BJ (cell line): ENCODE results near the gene KREMEN2. TPM values are rescaled to one million over a fixed set of nuclear protein-coding genes. Genes with fewer than 3 reads are reported as not detected.

Source experiments
- CTCF ChIA-PET: fragments of 350-600 bp; formaldehyde crosslinking; extraction: SDS; loops from one replicate; lab custom pipeline; 2021; ENCODE audit warnings: antibody characterized with exemption, inconsistent platforms; lab: Yijun Ruan, JAX
- POLR2A ChIA-PET: fragments of 300-600 bp; sonication (Branson Sonifier 250); formaldehyde crosslinking; extraction: SDS; loops from one replicate; lab custom pipeline; 2021; ENCODE audit warnings: antibody characterized with exemption; lab: Charles Lee
- DNase-seq: peaks from one replicate; pipeline ENCODE4 v3.0.0-alpha.2; 2011; ENCODE audit warnings: low read depth
- H3K27me3 ChIP-seq: 2 replicates; pipeline ENCODE4 v1.6.0; 2011; ENCODE audit warnings: low read length; ENCODE audit not compliant: control insufficient read depth, insufficient read depth
- H3K36me3 ChIP-seq: 2 replicates; pipeline ENCODE4 v1.5.1; 2011; ENCODE audit warnings: low read length; ENCODE audit not compliant: control insufficient read depth, insufficient read depth
- H3K4me3 ChIP-seq: 2 replicates; pipeline ENCODE4 v1.5.1; 2011; ENCODE audit warnings: low read depth, mild to moderate bottlenecking, control low read depth, low read length
- CTCF ChIP-seq: IDR thresholded peaks from 2 replicates; pipeline ENCODE4 v1.5.1; 2011; ENCODE audit warnings: low read depth, mild to moderate bottlenecking, control low read depth, inconsistent platforms, low read length, moderate library complexity; ENCODE audit not compliant: insufficient read depth
- polyA plus RNA-seq: library from polyadenylated mRNA; depleted of rRNA; stranded (reverse); fragments of >200 nt; gene quantifications from 2 replicates; pipeline ENCODE4 v1.2.3, GENCODE V29; 2011

KREMEN2 gene
- polyA plus RNA-seq, 1 experiment, result not detected

DNA sequence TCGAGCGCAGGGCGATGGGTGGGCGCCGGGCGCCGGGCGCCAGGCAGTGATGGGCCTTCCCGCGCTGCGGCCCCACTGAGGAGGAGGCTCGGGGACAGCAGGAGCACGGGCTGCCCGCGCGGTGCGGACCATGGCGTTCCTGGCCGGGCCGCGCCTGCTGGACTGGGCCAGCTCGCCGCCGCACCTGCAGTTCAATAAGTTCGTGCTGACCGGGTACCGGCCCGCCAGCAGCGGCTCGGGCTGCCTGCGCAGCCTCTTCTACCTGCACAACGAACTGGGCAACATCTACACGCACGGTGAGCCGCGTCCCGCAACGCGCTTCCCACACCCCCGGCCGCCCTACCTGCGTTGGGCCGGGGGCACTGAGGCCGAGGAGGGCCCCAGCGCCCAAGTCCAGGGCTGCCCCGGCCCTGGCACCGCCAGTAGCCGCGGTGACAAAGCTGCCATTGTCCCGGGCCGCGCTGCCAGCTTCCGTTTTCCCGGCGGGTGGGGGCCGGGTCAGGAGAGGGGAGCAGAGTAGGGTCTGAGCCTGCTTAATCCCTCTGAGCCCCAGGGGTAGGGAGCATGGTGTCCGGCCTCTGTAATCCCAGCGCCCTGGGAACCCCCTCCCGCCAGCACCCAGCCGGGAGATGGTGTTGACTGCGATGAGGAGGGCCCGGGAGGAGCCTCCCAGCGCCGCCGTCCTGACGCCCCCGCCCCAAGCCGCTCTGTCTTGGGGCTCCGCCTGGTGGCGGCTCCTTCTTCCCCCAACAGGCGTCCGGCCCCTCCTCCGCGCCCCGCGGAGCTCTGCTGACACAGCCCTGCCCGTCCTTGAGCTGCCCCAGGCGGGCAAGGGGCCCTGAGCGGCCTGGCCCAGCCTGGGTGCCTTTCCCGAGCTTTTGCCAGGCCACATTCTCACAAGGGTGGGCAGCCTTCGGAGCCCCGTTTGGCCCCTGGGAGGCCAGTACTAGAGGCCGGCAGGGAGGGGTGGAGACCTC, 5.8 kb downstream of the KREMEN2 start:
- no peaks in the 10 kb centered on the region; the same call in 1 of the 2 replicates for H3K36me3 ChIP-seq
- ChIA-PET POLR2A (no interaction called here), CTCF (interaction anchor here (0.6 to 1.6 kb wide), 6 partner anchors 9 to 121 kb away, joined by 3 to 6 read pairs (median 3); no protein-coding TSS in a partner anchor)
- TF ChIP-seq CTCF, result peak; percentile 66
- H3K27me3 ChIP-seq, result peaks cover 15% of the 10 kb centered on the region
- DNase-seq, result no peak
- H3K4me3 ChIP-seq, result peak overlapping the region; percentile 59

GRCh38 chr16:2970563-2970962, 6.5 kb downstream of the KREMEN2 start:
- no peak for TF ChIP-seq CTCF
- peaks cover 12% of the 10 kb centered on the region for H3K27me3 ChIP-seq
- no peak for DNase-seq
- H3K36me3 ChIP-seq, result no peaks in the 10 kb centered on the region; the same call in 1 of the 2 replicates
- ChIA-PET CTCF (interaction anchor here (0.6 to 1.6 kb wide), 4 partner anchors 9 to 121 kb away, joined by 3 to 6 read pairs (median 4); no protein-coding TSS in a partner anchor), POLR2A (no interaction called here)
- H3K4me3 ChIP-seq, result peak overlapping the region; percentile 59

DNA sequence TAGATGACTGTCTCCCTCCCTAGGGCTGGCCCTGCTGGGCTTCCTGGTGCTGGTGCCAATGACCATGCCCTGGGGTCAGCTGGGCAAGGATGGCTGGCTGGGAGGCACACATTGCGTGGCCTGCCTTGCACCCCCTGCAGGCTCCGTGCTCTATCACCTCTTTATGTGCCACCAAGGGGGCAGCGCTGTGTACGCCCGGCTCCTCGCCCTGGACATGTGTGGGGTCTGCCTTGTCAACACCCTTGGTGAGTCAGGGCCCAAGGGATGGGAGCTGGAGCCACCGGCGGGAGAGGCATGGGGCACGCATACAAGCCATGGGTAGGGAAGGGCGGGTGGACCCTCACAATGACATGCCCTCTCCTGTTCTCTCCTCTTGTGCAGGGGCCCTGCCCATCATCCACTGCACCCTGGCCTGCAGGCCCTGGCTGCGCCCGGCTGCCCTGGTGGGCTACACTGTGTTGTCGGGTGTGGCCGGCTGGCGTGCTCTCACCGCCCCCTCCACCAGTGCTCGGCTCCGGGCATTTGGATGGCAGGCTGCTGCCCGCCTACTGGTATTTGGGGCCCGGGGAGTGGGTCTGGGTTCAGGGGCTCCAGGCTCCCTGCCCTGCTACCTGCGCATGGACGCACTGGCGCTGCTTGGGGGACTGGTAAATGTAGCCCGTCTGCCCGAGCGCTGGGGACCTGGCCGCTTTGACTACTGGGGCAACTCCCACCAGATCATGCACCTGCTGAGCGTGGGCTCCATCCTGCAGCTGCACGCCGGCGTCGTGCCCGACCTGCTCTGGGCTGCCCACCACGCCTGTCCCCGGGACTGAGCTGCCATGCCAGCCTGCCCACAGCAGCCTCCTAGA, 7.3 kb downstream of the KREMEN2 start:
- no peak for DNase-seq
- Histone ChIP-seq H3K27me3 (peaks cover 5% of the 10 kb centered on the region; the same call in 1 of the 2 replicates), H3K36me3 (no peaks in the 10 kb centered on the region; the same call in 1 of the 2 replicates), H3K4me3 (no peak overlapping the region)
- no peak for TF ChIP-seq CTCF
- ChIA-PET CTCF (interaction anchor here (1.5 kb wide), 1 partner anchor 11 kb away, joined by 8 read pairs; no protein-coding TSS in a partner anchor), POLR2A (no interaction called here)

DNA sequence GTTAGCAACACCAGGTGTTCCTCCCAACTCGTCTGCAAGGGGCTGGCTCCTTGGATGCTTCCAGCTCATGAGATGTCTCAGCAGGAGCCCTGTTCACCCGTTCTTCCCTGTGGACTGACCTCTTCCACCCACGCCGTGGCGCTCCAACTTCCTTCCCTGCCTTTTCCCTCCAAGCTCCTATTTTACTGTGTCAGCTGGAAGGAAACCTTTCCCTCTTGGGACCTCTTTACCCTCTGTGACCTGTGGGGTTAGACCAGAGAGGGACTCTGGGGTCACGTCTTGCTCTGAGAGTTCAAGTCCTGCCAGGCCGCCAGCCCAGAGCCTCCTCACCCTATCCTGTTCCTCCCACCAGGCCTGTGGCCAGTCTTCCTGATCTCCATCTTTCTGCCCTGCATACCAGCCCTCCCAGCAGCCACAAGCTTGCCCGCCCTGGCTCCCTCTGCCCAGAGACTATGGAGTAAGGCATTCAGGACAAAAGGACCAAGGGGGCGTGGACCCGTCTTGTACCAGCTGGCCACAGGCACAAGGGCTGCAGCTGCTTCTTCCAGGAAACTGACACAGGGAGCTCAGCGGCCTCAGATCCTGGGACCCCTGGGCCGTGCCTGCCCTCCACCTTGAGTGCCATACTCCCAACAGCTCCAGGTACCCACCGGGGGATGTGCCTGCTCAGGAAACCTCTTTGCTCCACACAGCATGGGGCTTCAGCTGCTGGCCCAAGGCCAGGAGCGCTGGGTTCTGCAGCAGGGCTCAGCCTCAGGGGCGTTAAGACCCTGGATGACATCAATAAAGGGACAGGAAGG, 8.1 kb downstream of the KREMEN2 start:
- DNase-seq, result no peak
- H3K36me3 ChIP-seq, result no peaks in the 10 kb centered on the region; the same call in 1 of the 2 replicates
- ChIA-PET CTCF (interaction anchor here (1.0 to 1.5 kb wide), 2 partner anchors 8 to 10 kb away, joined by 3 to 8 read pairs; partner anchors contain the start of gene PKMYT1), POLR2A (interaction anchor here (0.6 kb wide), 1 partner anchor 48 kb away, joined by 3 read pairs; the partner anchor contains the start of gene TNFRSF12A)
- 0 out of 2 replicates have a peak, but pooled peaks cover 2% of the 10 kb centered on the region for H3K27me3 ChIP-seq
- TF ChIP-seq CTCF, result no peak
- no peak overlapping the region for H3K4me3 ChIP-seq
